RWPE1 (cell line): ENCODE data around the gene AZIN2.

ENCODE experiments used
- CTCF ChIA-PET: fragments of 350-600 bp; sonication (Branson Sonifier 250); formaldehyde crosslinking; extraction: SDS; loops from one replicate; lab custom pipeline; 2021; lab: Yijun Ruan, JAX
- POLR2A ChIA-PET: fragments of 400-600 bp; formaldehyde crosslinking; extraction: SDS; loops from one replicate; lab custom pipeline; 2020; ENCODE audit warnings: antibody characterized with exemption; ENCODE audit not compliant: low non-redundant PET; lab: Yijun Ruan, JAX
- DNase-seq: peaks from one replicate; pipeline ENCODE4 v3.0.0; 2012; ENCODE audit warnings: low spot score
- H3K27ac ChIP-seq: fragments of 450-650 bp; 2 replicates; pipeline ENCODE4 v1.5.1; 2017
- TF ChIP-seq, protein P1 (sequence below): fragments of 450-650 bp; conservative IDR thresholded peaks from 2 replicates; pipeline ENCODE4 v1.5.1; 2017; ENCODE audit warnings: low read depth, mild to moderate bottlenecking

Gene AZIN2

DNA sequence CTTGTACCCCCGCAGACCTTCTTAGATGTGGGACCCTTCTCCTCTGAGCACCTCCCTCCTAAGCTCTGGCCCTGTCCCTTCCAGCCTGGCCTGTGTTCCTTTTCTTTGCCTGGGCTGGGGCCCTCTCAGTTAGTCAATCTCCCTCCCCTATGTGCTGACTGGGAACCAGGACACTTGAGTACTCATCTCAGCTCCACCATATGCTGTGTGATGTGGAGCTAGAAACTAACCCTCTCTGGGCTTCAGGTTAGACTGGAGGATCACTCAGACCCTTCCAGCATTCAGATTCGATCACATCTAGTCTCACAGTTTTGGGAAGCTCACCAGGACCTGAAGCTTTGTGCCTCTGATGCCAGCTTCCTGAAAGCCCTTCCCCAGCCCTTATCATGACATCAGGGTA lies 60.3 kb downstream of the AZIN2 start:
- DNase-seq = no peak
- ChIA-PET CTCF (interaction anchor here (0.5 to 0.7 kb wide), 2 partner anchors 67 to 153 kb away, joined by 3 to 4 read pairs; no protein-coding TSS in a partner anchor), POLR2A (no interaction called here)
- TF ChIP-seq, protein P1, sequence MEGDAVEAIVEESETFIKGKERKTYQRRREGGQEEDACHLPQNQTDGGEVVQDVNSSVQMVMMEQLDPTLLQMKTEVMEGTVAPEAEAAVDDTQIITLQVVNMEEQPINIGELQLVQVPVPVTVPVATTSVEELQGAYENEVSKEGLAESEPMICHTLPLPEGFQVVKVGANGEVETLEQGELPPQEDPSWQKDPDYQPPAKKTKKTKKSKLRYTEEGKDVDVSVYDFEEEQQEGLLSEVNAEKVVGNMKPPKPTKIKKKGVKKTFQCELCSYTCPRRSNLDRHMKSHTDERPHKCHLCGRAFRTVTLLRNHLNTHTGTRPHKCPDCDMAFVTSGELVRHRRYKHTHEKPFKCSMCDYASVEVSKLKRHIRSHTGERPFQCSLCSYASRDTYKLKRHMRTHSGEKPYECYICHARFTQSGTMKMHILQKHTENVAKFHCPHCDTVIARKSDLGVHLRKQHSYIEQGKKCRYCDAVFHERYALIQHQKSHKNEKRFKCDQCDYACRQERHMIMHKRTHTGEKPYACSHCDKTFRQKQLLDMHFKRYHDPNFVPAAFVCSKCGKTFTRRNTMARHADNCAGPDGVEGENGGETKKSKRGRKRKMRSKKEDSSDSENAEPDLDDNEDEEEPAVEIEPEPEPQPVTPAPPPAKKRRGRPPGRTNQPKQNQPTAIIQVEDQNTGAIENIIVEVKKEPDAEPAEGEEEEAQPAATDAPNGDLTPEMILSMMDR = no peak
- H3K27ac ChIP-seq = no peak overlapping the region

DNA sequence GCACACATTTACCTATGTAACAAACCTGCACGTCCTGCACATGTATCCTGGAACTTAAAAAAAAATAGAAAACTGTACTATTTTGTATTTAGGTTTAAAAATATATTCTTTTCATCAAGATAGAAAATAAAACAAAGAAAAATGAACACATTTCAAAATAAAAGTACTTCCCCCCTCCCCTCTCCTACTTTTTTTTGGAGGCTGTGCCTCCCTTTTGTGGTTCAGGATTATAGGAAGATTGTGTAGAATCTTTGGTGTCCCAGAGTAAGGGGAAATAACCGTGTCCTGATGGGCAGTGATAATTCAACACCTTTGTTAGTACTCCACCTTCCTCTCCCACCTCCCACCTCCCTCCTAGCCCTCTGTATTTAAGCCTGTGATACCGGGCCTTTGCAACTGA lies 60.8 kb downstream of the AZIN2 start:
- POLR2A ChIA-PET = no interaction called here
- no peak overlapping the region for H3K27ac ChIP-seq
- TF ChIP-seq, protein P1 = no peak
- CTCF ChIA-PET = interaction anchor here (0.5 kb wide), 1 partner anchor 67 kb away, joined by 4 read pairs; no protein-coding TSS in a partner anchor
- DNase-seq = no peak

DNA sequence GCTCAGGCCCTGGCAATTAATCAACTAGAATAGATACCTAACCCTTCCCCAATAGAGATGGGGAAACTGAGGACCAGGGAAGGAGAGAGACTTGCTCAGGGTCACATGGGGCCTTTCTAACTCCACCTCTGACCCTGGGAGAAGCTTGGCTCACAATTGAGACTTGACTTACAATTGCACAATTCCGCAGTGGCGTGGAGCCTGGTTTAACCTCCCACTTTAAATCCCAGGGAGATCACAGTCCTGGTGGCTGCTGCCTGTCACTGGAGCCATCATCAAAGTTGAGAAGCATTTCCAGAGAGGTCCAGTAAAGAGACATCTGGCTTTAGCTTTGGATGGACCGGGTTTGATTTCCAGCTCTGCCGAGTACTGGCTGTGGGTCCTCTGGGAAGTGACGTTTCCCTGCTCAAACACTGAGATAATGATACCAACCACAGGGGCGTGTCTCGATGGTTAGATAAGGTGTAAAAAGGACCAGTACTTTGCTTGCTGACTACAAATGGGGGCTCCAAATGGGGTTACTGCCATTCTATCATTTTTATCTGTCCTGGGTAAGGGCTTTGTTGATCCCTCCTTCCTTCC lies 61.6 kb downstream of the AZIN2 start:
- POLR2A ChIA-PET = no interaction called here
- TF ChIP-seq, protein P1 = no peak
- CTCF ChIA-PET = no interaction called here
- no peak overlapping the region for H3K27ac ChIP-seq
- no peak for DNase-seq

DNA sequence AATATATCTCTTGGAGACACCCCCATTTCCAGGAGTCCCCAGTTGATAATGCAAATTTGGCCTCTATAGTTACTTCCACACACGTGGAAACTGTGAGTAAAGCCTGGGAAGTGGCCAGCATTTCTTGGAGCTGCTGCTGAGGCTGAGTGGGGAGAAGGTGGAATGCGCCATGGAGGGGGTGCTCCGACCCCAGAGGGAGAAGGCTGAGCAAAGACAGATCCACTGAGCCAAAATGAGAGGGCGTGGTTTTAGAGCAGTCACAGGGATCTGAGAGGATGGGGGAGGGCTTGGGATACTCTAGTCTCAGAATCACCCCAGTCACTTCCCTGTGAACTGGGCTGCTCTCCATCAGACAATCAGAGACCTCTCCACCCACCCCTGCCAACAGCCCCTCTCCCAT lies 62.2 kb downstream of the AZIN2 start:
- H3K27ac ChIP-seq = no peak overlapping the region
- no peak for DNase-seq
- TF ChIP-seq, protein P1 = no peak
- CTCF ChIA-PET = interaction anchor here (0.7 kb wide), 1 partner anchor 160 kb away, joined by 3 read pairs; no protein-coding TSS in a partner anchor
- POLR2A ChIA-PET = no interaction called here

DNA sequence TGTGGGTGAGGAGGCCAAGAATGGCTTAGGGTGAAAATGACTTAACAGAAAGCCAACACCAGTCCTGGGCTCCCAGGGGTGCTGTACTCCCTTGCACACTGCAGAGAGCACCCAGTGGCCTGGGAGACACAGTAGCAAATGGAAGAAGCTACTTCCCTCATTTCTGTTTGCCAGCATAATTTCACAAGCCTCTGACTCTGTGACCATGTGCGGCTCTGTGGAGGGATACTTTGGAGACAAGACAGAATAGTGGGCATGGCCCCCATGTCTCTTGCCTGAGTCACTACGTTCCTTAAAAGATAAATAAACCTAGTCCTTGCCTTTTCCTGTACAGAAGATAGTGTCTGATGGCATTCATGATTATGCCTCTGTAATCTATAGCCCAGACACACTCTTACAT lies 62.7 kb downstream of the AZIN2 start:
- CTCF ChIA-PET = interaction anchor here (0.7 kb wide), 2 partner anchors 158 to 159 kb away, joined by 3 read pairs; no protein-coding TSS in a partner anchor
- no peak overlapping the region for H3K27ac ChIP-seq
- DNase-seq = no peak
- POLR2A ChIA-PET = no interaction called here
- TF ChIP-seq, protein P1 = no peak

DNA sequence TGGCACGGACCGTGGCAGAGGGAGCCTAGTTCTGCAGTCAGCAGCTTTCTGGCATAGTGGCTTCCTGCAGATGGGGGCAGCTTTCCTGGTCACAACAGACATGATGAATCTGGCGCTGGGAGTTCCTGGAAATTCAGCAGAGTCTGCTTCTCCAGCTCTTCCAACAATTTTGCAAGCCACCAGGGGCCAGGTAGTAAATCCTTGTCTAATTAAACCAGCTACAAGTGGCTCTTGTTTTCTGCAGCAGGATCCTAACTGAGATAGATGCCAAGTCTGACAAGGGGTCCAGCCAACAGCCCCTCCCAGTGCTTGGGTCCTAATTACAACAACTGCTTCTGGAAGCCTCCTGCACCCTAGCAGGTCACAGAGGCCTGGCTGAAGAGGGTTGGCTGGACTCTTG lies 65.0 kb downstream of the AZIN2 start:
- no peak overlapping the region for H3K27ac ChIP-seq
- DNase-seq = no peak
- ChIA-PET CTCF (no interaction called here), POLR2A (no interaction called here)
- TF ChIP-seq, protein P1 = no peak
